Duodenal mucosa (tissue), 2 donors: ENCODE results near the gene SLC35F1.

Experiments used
- H3K27ac ChIP-seq: one replicate; pipeline ENCODE4 v1.7.0; 2013; ENCODE audit warnings: low read depth, low read length
- H3K27me3 ChIP-seq, 2 donors: one replicate each; pipeline ENCODE4 v1.7.0; 2013; ENCODE audit warnings: low read length in 2 of 2, control low read depth in 1 of 2; ENCODE audit not compliant: insufficient read depth in 2 of 2, control insufficient read depth in 1 of 2
- H3K36me3 ChIP-seq, 2 donors: one replicate each; pipeline ENCODE4 v1.7.0; 2013; ENCODE audit warnings: low read length in 2 of 2, control low read depth in 1 of 2; ENCODE audit not compliant: insufficient read depth in 2 of 2, control insufficient read depth in 1 of 2
- H3K4me1 ChIP-seq, 2 donors: one replicate each; pipeline ENCODE4 v1.7.0; 2013; ENCODE audit warnings: low read length in 2 of 2, control low read depth in 1 of 2; ENCODE audit not compliant: insufficient read depth in 2 of 2, control insufficient read depth in 1 of 2
- H3K4me3 ChIP-seq, 2 donors: one replicate each; pipeline ENCODE4 v1.7.0; 2013; ENCODE audit warnings: low read length in 2 of 2, low read depth in 1 of 2
- H3K9ac ChIP-seq, 2 donors: one replicate each; pipeline ENCODE4 v1.7.0; 2013; ENCODE audit warnings: low read length in 2 of 2, low read depth in 1 of 2
- H3K9me3 ChIP-seq, 2 donors: one replicate each; pipeline ENCODE4 v1.7.0; 2013; ENCODE audit warnings: low read length in 2 of 2, control low read depth in 1 of 2; ENCODE audit not compliant: control insufficient read depth in 1 of 2

Gene SLC35F1

DNA sequence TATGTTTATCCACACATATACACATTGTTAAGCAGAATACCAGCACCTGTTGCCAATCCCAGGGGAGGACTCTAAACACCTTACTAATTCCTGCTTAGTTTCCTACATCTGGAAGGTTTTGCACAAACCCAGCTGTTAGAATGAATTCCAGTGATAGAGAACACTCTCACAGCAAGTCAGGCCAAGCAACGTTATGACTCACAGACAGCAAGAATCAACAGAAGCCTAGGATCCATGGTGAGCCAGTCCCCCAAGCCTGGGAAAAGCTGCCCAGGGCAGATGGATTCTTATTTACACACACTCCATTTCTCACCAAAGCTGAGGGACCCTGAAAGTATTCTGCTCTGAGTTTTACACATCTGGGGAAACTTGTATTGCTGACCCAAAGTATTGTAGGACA lies 291.7 kb downstream of the SLC35F1 start:
- Histone ChIP-seq H3K9ac (no peak overlapping the region), H3K27me3 (no peaks in the 10 kb centered on the region), H3K36me3 (no peaks in the 10 kb centered on the region), H3K9me3 (no peaks in the 10 kb centered on the region), H3K4me1 (no peaks in the 10 kb centered on the region), H3K27ac (no peak overlapping the region), H3K4me3 (no peak overlapping the region)

DNA sequence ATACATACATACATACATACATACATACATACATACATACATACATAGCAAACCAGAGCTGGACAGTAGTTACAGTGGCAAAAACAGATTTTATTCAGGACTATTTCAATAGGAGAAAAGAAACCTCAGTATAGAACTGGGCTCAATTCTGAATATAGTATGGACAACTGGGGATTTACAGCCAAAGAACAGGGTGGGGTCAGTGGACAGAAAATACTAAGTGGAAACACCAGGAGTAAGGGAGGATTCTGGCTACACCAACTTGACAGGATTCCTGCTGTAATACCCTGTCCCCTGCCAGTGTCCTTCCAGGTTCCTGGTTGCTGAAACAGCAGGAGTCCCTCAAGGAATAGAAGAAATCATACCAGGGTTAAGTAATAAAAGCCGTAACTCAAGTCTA lies 293.1 kb downstream of the SLC35F1 start:
- no peak overlapping the region for H3K4me3 ChIP-seq
- no peaks in the 10 kb centered on the region for H3K36me3 ChIP-seq
- H3K27me3 ChIP-seq, result no peaks in the 10 kb centered on the region
- H3K4me1 ChIP-seq, result no peaks in the 10 kb centered on the region
- no peak overlapping the region for H3K27ac ChIP-seq
- no peaks in the 10 kb centered on the region for H3K9me3 ChIP-seq
- no peak overlapping the region for H3K9ac ChIP-seq

DNA sequence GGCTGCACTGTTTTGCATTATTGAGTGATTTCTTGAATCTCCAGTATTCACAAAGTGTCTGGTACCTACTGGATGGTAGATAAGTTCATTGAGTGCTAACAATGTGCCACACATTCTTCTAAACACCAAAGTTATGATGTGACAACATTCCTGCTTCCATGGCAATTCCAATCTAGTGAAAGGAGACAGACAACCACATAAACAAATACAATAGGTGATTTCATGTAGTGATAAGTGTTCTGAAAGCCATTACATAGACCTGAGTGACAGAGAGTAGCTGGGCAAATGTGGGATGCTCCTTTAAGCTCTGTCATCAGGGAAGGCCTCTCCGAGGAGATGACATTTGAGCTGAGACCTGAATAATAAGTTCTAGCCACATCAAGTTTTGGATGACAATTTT lies 295.5 kb downstream of the SLC35F1 start:
- Histone ChIP-seq H3K9me3 (no peaks in the 10 kb centered on the region), H3K9ac (no peak overlapping the region), H3K27ac (no peak overlapping the region)

DNA sequence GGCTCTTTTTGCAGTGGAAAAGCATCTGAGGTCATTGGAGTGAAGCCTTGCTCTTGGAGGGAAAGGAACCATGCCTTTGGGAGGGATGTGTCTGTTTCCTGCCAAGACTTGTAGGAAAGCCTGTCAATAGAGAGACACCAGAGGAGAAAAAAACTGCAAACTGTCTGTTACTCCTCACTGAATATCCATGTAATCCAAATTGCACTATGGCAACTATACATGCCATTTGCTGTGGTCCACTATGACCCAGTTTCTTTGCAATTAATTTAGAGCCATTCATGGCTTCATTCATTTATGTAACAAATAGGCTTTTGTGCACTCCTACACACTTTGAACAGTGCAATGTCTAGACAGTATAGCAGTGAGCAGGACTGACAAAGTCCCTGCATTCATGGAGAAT lies 296.5 kb downstream of the SLC35F1 start:
- H3K27ac ChIP-seq, result no peak overlapping the region
- H3K27me3 ChIP-seq, result no peaks in the 10 kb centered on the region
- H3K4me3 ChIP-seq, result no peak overlapping the region
- no peaks in the 10 kb centered on the region for H3K4me1 ChIP-seq
- H3K9ac ChIP-seq, result no peak overlapping the region
- H3K9me3 ChIP-seq, result no peaks in the 10 kb centered on the region
- no peaks in the 10 kb centered on the region for H3K36me3 ChIP-seq

More for the DNA sequence above, 295.5 kb downstream of the SLC35F1 start:
- no peaks in the 10 kb centered on the region for H3K4me1 ChIP-seq
- H3K36me3 ChIP-seq, result no peaks in the 10 kb centered on the region
- H3K27me3 ChIP-seq, result no peaks in the 10 kb centered on the region
- H3K4me3 ChIP-seq, result no peak overlapping the region

DNA sequence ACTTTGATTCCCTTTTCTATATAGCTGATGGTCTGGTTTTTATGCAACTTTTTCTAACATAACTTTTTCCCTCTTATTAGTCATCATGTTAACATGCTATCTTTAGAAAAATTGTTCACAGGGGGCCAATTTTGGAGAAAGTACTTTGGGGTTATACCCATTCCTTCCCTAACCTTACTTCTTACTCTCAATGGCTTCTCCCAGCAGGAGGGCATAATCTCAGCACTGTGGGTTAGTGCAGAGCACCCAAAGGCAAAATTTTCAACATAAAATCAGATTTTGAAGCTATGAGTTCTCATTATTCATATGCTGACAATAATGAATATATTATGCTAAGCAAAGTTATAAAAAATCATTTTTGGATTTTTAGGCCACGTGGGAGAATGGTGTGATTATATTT lies 299.2 kb downstream of the SLC35F1 start:
- Histone ChIP-seq H3K4me3 (no peak overlapping the region), H3K36me3 (no peaks in the 10 kb centered on the region), H3K4me1 (no peaks in the 10 kb centered on the region), H3K27ac (no peak overlapping the region), H3K9ac (no peak overlapping the region), H3K27me3 (no peaks in the 10 kb centered on the region), H3K9me3 (no peaks in the 10 kb centered on the region)

DNA sequence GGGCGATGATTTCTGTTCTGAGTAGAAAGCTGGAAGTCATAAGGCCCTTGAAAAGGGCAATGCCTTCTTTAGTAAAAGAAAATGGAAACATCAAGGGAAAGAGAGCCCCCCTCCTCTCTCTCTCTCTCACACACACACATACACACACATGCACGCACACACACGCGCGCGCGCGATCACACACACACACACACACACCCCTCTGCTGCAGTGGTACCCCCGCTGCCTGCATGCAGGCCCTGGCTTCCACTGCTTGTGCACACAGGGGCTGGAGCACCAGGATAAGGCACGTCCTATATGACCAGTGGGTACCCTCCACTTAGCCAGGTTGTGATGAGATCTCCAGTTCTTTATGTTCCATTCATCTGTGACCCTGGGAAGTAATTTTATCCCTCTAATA lies 300.9 kb downstream of the SLC35F1 start:
- H3K9me3 ChIP-seq, result no peaks in the 10 kb centered on the region
- no peaks in the 10 kb centered on the region for H3K36me3 ChIP-seq
- no peak overlapping the region for H3K27ac ChIP-seq
- H3K4me3 ChIP-seq, result no peak overlapping the region
- H3K4me1 ChIP-seq, result no peaks in the 10 kb centered on the region
- H3K9ac ChIP-seq, result no peak overlapping the region
- H3K27me3 ChIP-seq, result no peaks in the 10 kb centered on the region

DNA sequence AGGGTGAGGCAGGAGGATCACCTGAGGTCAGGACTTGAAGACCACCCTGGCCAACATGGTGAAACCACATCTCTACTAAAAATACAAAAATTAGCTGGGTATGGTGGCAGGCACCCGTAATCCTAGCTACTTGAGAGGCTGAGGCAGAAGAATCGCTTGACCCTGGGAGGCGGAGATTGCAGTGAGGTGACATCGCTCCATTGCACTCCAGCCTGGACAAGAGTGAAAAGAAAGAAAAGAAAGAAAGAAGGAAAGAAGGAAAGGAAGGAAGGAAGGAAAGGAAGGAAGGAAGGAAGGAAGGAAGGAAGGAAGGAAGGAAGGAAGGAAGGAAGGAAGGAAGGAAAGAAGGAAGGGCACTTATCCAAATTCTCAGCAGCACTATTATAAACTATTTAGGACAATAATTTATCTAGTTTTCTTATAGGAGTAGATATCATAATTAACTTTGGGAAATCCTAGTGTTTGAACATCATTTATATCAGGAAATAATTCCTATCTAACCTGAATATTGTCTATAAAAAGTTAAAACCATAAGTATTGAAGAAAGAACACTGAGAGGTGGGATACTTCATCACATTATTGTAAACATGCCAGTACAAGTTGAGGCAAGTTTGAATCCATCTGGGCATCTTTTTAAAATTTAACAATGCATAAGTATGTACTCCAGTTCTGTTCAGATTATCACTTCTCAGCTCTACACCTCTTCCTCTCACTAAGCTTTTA lies 305.5 kb downstream of the SLC35F1 start:
- Histone ChIP-seq H3K27ac (no peak overlapping the region), H3K9ac (no peak overlapping the region), H3K27me3 (no peaks in the 10 kb centered on the region), H3K4me3 (no peak overlapping the region), H3K36me3 (no peaks in the 10 kb centered on the region), H3K9me3 (no peaks in the 10 kb centered on the region), H3K4me1 (no peaks in the 10 kb centered on the region)

DNA sequence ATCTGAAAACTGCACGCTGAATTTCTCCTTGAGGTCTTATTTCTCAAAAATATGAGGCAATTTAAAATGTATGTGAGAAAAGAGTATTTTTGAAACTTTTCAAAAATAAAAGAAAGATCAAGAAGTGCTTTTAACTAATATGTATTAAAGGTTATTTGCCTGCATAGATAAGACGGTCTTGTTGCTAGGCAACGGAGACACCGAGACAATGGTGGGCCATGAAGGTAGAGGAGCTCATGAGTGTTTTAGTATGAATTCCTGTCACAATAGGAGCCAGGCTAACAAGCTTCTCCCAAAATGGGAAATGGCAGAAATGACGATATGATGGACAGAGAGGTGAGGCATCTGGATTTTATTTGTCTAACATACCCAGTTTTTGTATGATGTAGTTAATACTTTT lies 308.2 kb downstream of the SLC35F1 start:
- Histone ChIP-seq H3K9me3 (no peaks in the 10 kb centered on the region), H3K4me3 (no peak overlapping the region), H3K27ac (no peak overlapping the region), H3K27me3 (no peaks in the 10 kb centered on the region), H3K36me3 (no peaks in the 10 kb centered on the region), H3K4me1 (no peaks in the 10 kb centered on the region), H3K9ac (no peak overlapping the region)

DNA sequence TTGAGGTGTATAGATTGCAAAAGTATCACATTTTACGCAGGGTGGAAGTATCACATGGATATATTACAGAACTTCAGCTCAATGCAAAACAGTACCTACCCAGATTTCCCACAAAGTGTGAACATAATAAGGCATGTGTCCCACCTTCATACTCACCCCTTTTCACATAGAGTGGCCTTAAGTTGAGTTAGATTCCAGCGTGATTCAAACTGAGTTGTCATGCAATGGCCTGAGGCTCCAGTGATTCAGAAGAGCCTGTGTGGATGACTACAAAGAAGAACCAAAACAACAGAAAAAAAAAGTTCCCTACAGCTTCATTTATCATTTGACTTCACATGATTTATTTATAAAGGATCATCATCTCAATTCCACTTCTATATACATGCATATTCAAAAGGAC lies 309.7 kb downstream of the SLC35F1 start:
- no peaks in the 10 kb centered on the region for H3K27me3 ChIP-seq
- H3K4me1 ChIP-seq, result no peaks in the 10 kb centered on the region
- H3K36me3 ChIP-seq, result no peaks in the 10 kb centered on the region
- no peaks in the 10 kb centered on the region for H3K9me3 ChIP-seq
- H3K27ac ChIP-seq, result no peak overlapping the region
- no peak overlapping the region for H3K9ac ChIP-seq
- no peak overlapping the region for H3K4me3 ChIP-seq

DNA sequence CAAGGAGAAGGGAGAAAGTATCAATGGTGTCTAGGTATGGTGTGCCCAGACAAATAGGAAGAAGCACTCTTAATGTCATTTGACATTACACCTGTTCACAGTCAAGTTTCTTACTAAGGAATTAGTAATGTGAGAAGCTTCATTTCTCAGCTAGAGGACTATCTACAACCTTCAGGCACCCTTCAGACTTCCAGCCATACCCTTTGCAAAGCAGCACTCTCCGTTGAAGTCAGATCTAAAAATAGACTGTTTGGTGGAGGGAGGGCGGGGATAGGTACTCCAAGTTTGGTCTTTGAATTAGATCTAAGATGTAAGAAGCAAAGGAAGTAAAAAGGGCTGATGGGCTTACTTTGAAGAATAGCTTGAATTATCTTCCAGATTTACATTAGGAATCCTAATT lies 311.1 kb downstream of the SLC35F1 start:
- no peaks in the 10 kb centered on the region for H3K9me3 ChIP-seq
- H3K27ac ChIP-seq, result no peak overlapping the region
- no peaks in the 10 kb centered on the region for H3K27me3 ChIP-seq
- H3K9ac ChIP-seq, result no peak overlapping the region
- no peaks in the 10 kb centered on the region for H3K36me3 ChIP-seq
- H3K4me3 ChIP-seq, result no peak overlapping the region
- no peaks in the 10 kb centered on the region for H3K4me1 ChIP-seq
